ENCODE data around the gene SLX9.

GRCh38 chr21:44902268-44903049 is 37.4 kb upstream of the SLX9 start:
- TF ChIP-seq POLR2AphosphoS5 (IDR thresholded peaks at IDR 0.05; ENCODE audit: low read depth): no peak
- TF ChIP-seq CTCF (IDR thresholded peaks at IDR 0.05; ENCODE audit: insufficient read depth, low read length): no peak

Measured in HL-60 (cell line).